Uterus (tissue), 2 donors: ENCODE measurements around the gene TTC39B.

Source experiments
- POLR2A ChIP-seq, 2 donors: fragments of 450-650 bp; IDR thresholded peaks; one replicate each; pipeline ENCODE4 v1.6.1; 2016; ENCODE audit warnings: antibody characterized with exemption in 2 of 2, mild to moderate bottlenecking in 1 of 2, moderate library complexity in 1 of 2
- TF ChIP-seq, protein P1 (sequence below), 4 experiments: fragments of 200-600 bp in 2 of 4; fragments of 450-650 bp in 2 of 4; sonication (generic) in 2 of 4; IDR thresholded peaks; one replicate each; pipeline ENCODE4 v1.5.1; 2016 to 2019; ENCODE audit warnings: antibody characterized with exemption in 4 of 4, mild to moderate bottlenecking in 2 of 4, moderate library complexity in 1 of 4

- no peak for TF ChIP-seq POLR2A (IDR thresholded peaks at IDR 0.05)
- TF ChIP-seq, protein P1, sequence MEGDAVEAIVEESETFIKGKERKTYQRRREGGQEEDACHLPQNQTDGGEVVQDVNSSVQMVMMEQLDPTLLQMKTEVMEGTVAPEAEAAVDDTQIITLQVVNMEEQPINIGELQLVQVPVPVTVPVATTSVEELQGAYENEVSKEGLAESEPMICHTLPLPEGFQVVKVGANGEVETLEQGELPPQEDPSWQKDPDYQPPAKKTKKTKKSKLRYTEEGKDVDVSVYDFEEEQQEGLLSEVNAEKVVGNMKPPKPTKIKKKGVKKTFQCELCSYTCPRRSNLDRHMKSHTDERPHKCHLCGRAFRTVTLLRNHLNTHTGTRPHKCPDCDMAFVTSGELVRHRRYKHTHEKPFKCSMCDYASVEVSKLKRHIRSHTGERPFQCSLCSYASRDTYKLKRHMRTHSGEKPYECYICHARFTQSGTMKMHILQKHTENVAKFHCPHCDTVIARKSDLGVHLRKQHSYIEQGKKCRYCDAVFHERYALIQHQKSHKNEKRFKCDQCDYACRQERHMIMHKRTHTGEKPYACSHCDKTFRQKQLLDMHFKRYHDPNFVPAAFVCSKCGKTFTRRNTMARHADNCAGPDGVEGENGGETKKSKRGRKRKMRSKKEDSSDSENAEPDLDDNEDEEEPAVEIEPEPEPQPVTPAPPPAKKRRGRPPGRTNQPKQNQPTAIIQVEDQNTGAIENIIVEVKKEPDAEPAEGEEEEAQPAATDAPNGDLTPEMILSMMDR (IDR thresholded peaks at IDR 0.05) = no peak
Measured at GRCh38 chr9:15149450-15149849, 157.6 kb downstream of the TTC39B start.
